RWPE2 (cell line): ENCODE measurements around the gene PARP12.

Experiments
- ATAC-seq: fragments of 200-7000 bp; cut with Tn5 transposase; 3 replicates; pipeline ENCODE4 v1.9.1; 2021; ENCODE audit warnings: low read depth
- DNase-seq: peaks from one replicate; pipeline ENCODE4 v3.0.0-alpha.2; 2020; ENCODE audit warnings: low spot score
- H3K27ac ChIP-seq: fragments of 450-650 bp; 2 replicates; pipeline ENCODE4 v1.5.1; 2017; ENCODE audit warnings: mild to moderate bottlenecking; ENCODE audit not compliant: poor library complexity, severe bottlenecking
- H3K27me3 ChIP-seq: fragments of 250-450 bp; sonication (Bioruptor Pico); 2 replicates; pipeline ENCODE4 v1.5.1; 2021; ENCODE audit warnings: mild to moderate bottlenecking, moderate library complexity; ENCODE audit not compliant: insufficient read depth, poor library complexity, severe bottlenecking
- H3K36me3 ChIP-seq: fragments of 250-450 bp; sonication (Bioruptor Pico); 2 replicates; pipeline ENCODE4 v1.5.1; 2020; ENCODE audit warnings: low read depth, mild to moderate bottlenecking, moderate library complexity
- H3K4me1 ChIP-seq: fragments of 250-450 bp; sonication (Bioruptor Pico); 2 replicates; pipeline ENCODE4 v1.5.1; 2021; ENCODE audit warnings: mild to moderate bottlenecking, moderate library complexity; ENCODE audit not compliant: insufficient read depth, poor library complexity, severe bottlenecking
- H3K4me3 ChIP-seq: fragments of 250-450 bp; sonication (Bioruptor Pico); 2 replicates; pipeline ENCODE4 v1.5.1; 2021; ENCODE audit warnings: mild to moderate bottlenecking, moderate library complexity; ENCODE audit not compliant: severe bottlenecking
- H3K9me3 ChIP-seq: fragments of 250-450 bp; sonication (Bioruptor Pico); 2 replicates; pipeline ENCODE4 v1.5.1; 2021; ENCODE audit warnings: mild to moderate bottlenecking, moderate library complexity; ENCODE audit not compliant: severe bottlenecking
- CTCF ChIP-seq: fragments of 450-650 bp; IDR thresholded peaks from one replicate; pipeline ENCODE4 v1.5.1; 2017; ENCODE audit warnings: mild to moderate bottlenecking, moderate library complexity; ENCODE audit not compliant: poor library complexity, severe bottlenecking

PARP12 gene

GRCh38 chr7:139998572-139998971, 64.2 kb downstream of the PARP12 start:
- DNase-seq (no peak), ATAC-seq (no peak)
- no peaks in the 10 kb centered on the region for H3K36me3 ChIP-seq
- no peak overlapping the region for H3K27ac ChIP-seq
- no peak for TF ChIP-seq CTCF
- peaks cover under 1% of the 10 kb centered on the region for H3K4me1 ChIP-seq
- H3K4me3 ChIP-seq, result no peak overlapping the region
- no peaks in the 10 kb centered on the region for H3K9me3 ChIP-seq
- H3K27me3 ChIP-seq, result no peaks in the 10 kb centered on the region

GRCh38 chr7:139995017-139995915, 67.5 kb downstream of the PARP12 start:
- DNase-seq (no peak), ATAC-seq (peak; percentile 45; the same call in 2 of the 3 replicates)
- Histone ChIP-seq H3K27ac (no peak overlapping the region), H3K36me3 (no peaks in the 10 kb centered on the region), H3K4me1 (no peaks in the 10 kb centered on the region), H3K27me3 (no peaks in the 10 kb centered on the region), H3K9me3 (no peaks in the 10 kb centered on the region), H3K4me3 (no peak overlapping the region)
- TF ChIP-seq CTCF, result no peak

- DNase-seq (no peak), ATAC-seq (no peak)
- Histone ChIP-seq H3K27ac (no peak overlapping the region), H3K9me3 (no peaks in the 10 kb centered on the region), H3K4me1 (no peaks in the 10 kb centered on the region), H3K27me3 (no peaks in the 10 kb centered on the region), H3K36me3 (no peaks in the 10 kb centered on the region), H3K4me3 (no peak overlapping the region)
- TF ChIP-seq CTCF, result no peak
Measured at GRCh38 chr7:139994356-139994755, 68.4 kb downstream of the PARP12 start.

- ATAC-seq (no peak), DNase-seq (no peak)
- H3K27me3 ChIP-seq, result no peaks in the 10 kb centered on the region
- H3K27ac ChIP-seq, result no peak overlapping the region
- no peak overlapping the region for H3K4me3 ChIP-seq
- no peak for TF ChIP-seq CTCF
- H3K9me3 ChIP-seq, result no peaks in the 10 kb centered on the region
- no peaks in the 10 kb centered on the region for H3K36me3 ChIP-seq
- H3K4me1 ChIP-seq, result no peaks in the 10 kb centered on the region
Measured at GRCh38 chr7:139993592-139993991, 69.2 kb downstream of the PARP12 start.

GRCh38 chr7:139993169-139993568, 69.6 kb downstream of the PARP12 start:
- ATAC-seq (no peak), DNase-seq (no peak)
- Histone ChIP-seq H3K4me1 (no peaks in the 10 kb centered on the region), H3K27ac (no peak overlapping the region), H3K36me3 (no peaks in the 10 kb centered on the region), H3K4me3 (no peak overlapping the region), H3K27me3 (no peaks in the 10 kb centered on the region), H3K9me3 (no peaks in the 10 kb centered on the region)
- no peak for TF ChIP-seq CTCF
